ENCODE measurements around the gene PPP1R10. TPM values are rescaled to one million over a fixed set of nuclear protein-coding genes. Genes with fewer than 3 reads are reported as not detected.

Gene PPP1R10
- total RNA-seq, 1 donor from 2014 or later, result 112 TPM

- Mint-ChIP-seq H3K27me3 (no peaks in the 10 kb centered on the region), H3K9me3 (no peaks in the 10 kb centered on the region), H3K4me1 (peaks cover 21% of the 10 kb centered on the region), H3K4me3 (peak within 1 kb of the TSS; percentile 90), H3K27ac (peak within 1 kb of the TSS; percentile 89), H3K36me3 (ENCODE audit: low read depth) (peaks cover 68% of the 10 kb centered on the region)
- DNase-seq (peak; percentile 86), ATAC-seq (ENCODE audit: low read depth) (peak; percentile 99)
- intact Hi-C loops (cut with micrococcal nuclease), result loop anchor here (1.0 to 2.0 kb wide), 3 partner anchors 9 to 47 kb away; partner anchors contain the start of genes C6orf136, DHX16, MRPS18B and PPP1R10
- TF ChIP-seq CTCF (IDR thresholded peaks at IDR 0.05), result no peak
- CTCF ChIA-PET, result interaction anchor here (1.2 to 1.6 kb wide), 4 partner anchors 43 to 104 kb away, joined by 3 to 11 read pairs (median 6); partner anchors contain the start of gene DHX16
- POLR2A ChIA-PET, result interaction anchor here (0.5 to 3.1 kb wide), 7 partner anchors 9 to 104 kb away, joined by 5 to 17 read pairs (median 6); partner anchors contain the start of genes MRPS18B and PPP1R10
Observed at GRCh38 chr6:30626484-30627366, 9.7 kb upstream of the PPP1R10 start, which contains the start of gene ATAT1. Gene ATAT1, plus strand, starts transcription at chr6:30626874.

GRCh38 chr6:30625511-30625910, 8.5 kb upstream of the PPP1R10 start:
- Mint-ChIP-seq H3K36me3 (ENCODE audit: low read depth) (peaks cover 70% of the 10 kb centered on the region), H3K27me3 (no peaks in the 10 kb centered on the region)
- POLR2A ChIA-PET, result interaction anchor here (1.3 to 3.1 kb wide), 4 partner anchors 8 to 105 kb away, joined by 5 to 17 read pairs (median 8); partner anchors contain the start of genes MRPS18B and PPP1R10

GRCh38 chr6:30619561-30619960, 2.5 kb upstream of the PPP1R10 start:
- no peak for TF ChIP-seq CTCF (IDR thresholded peaks at IDR 0.05)
- ATAC-seq (ENCODE audit: low read depth), result no peak
- ChIA-PET CTCF (no interaction called here), POLR2A (interaction anchor here (2.8 kb wide), 1 partner anchor 101 kb away, joined by 31 read pairs; the partner anchor contains the start of gene TUBB)
- Mint-ChIP-seq H3K4me1 (peaks cover 12% of the 10 kb centered on the region), H3K9me3 (no peaks in the 10 kb centered on the region), H3K27me3 (no peaks in the 10 kb centered on the region), H3K4me3 (no peak overlapping the region), H3K27ac (no peak overlapping the region), H3K36me3 (ENCODE audit: low read depth) (peaks cover 75% of the 10 kb centered on the region)
- no peak for DNase-seq
- intact Hi-C loops (cut with micrococcal nuclease), result loop anchor here (5.0 kb wide), 5 partner anchors 123 to 1558 kb away; partner anchors contain the start of genes AGPAT1, FLOT1, HLA-B and IER3

More at GRCh38 chr6:30625511-30625910, 8.5 kb upstream of the PPP1R10 start:
- no peak for TF ChIP-seq CTCF (IDR thresholded peaks at IDR 0.05)
- no peak for ATAC-seq (ENCODE audit: low read depth)
- H3K27ac Mint-ChIP-seq, result peak overlapping the region; percentile 56
- intact Hi-C loops (cut with micrococcal nuclease), result no loop called here
- H3K4me1 Mint-ChIP-seq, result peaks cover 21% of the 10 kb centered on the region
- DNase-seq, result no peak
- H3K9me3 Mint-ChIP-seq, result no peaks in the 10 kb centered on the region
- no peak overlapping the region for H3K4me3 Mint-ChIP-seq
- CTCF ChIA-PET, result interaction anchor here (1.2 to 1.6 kb wide), 4 partner anchors 44 to 106 kb away, joined by 3 to 11 read pairs (median 6); partner anchors contain the start of gene DHX16

GRCh38 chr6:30618270-30618797, 1.3 kb upstream of the PPP1R10 start:
- peak overlapping the region; percentile 99 for H3K4me3 Mint-ChIP-seq
- ATAC-seq (ENCODE audit: low read depth) (no peak), DNase-seq (no peak)
- H3K9me3 Mint-ChIP-seq, result no peaks in the 10 kb centered on the region
- peaks cover 24% of the 10 kb centered on the region for H3K4me1 Mint-ChIP-seq
- H3K36me3 Mint-ChIP-seq (ENCODE audit: low read depth), result peaks cover 71% of the 10 kb centered on the region
- POLR2A ChIA-PET, result interaction anchor here (0.5 to 2.8 kb wide), 32 partner anchors 8 to 991 kb away, joined by 3 to 31 read pairs (median 6); partner anchors contain the start of genes ABCF1, ATAT1, C6orf136 and DDX39B
- no peak for TF ChIP-seq CTCF (IDR thresholded peaks at IDR 0.05)
- CTCF ChIA-PET, result interaction anchor here (0.7 to 2.0 kb wide), 4 partner anchors 21 to 113 kb away, joined by 3 to 14 read pairs (median 9); no protein-coding TSS in a partner anchor
- intact Hi-C loops (cut with micrococcal nuclease), result loop anchor here (5.0 kb wide), 5 partner anchors 124 to 1559 kb away; partner anchors contain the start of genes AGPAT1, FLOT1, HLA-B and IER3
- H3K27ac Mint-ChIP-seq, result peak overlapping the region; percentile 99
- no peaks in the 10 kb centered on the region for H3K27me3 Mint-ChIP-seq

All from activated B cell treated with CpG ODN at 0.5 μM for 24 hours (primary cell).